LNCaP clone FGC (cell line): ENCODE data around the gene FXYD6.

Experiments
- DNase-seq: peaks from one replicate; pipeline ENCODE4 v3.0.0-alpha.2; 2011; ENCODE audit warnings: low read depth
- H3K4me3 ChIP-seq: 2 replicates; pipeline ENCODE4 v1.5.1; 2011; ENCODE audit warnings: mild to moderate bottlenecking, low read depth, low read length, control low read depth
- TF ChIP-seq, protein P1 (sequence below): IDR thresholded peaks from 2 replicates; pipeline ENCODE4 v1.5.1; 2012; ENCODE audit warnings: mild to moderate bottlenecking; ENCODE audit not compliant: control insufficient read depth, insufficient read depth; ENCODE audit errors: extremely low read depth

Gene FXYD6

DNA sequence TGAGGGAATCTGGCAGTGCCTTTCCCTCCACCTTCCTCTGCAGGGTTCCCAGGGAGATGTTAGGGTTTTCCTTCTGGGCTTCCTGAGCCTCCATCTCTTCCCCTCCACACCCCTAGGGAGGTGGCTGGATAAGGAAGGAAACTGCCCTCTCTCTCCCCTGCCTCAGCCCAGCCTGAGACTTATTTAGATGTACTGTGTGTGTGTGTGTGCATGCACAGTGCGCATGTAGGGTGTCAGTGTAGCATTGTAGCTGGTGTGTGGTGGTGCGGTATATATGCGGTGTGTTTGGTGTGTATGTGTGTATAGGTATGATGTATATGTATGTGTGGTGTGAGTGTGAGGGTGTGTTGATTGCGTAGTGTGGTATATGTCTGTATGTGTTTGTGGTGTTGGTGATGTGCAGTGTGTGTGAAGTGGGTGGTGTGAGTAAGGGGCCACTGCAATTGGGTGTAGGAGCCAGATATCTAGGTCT lies 1.5 kb downstream of the FXYD6 start:
- H3K4me3 ChIP-seq, result no peak overlapping the region
- DNase-seq, result no peak
- TF ChIP-seq, protein P1, sequence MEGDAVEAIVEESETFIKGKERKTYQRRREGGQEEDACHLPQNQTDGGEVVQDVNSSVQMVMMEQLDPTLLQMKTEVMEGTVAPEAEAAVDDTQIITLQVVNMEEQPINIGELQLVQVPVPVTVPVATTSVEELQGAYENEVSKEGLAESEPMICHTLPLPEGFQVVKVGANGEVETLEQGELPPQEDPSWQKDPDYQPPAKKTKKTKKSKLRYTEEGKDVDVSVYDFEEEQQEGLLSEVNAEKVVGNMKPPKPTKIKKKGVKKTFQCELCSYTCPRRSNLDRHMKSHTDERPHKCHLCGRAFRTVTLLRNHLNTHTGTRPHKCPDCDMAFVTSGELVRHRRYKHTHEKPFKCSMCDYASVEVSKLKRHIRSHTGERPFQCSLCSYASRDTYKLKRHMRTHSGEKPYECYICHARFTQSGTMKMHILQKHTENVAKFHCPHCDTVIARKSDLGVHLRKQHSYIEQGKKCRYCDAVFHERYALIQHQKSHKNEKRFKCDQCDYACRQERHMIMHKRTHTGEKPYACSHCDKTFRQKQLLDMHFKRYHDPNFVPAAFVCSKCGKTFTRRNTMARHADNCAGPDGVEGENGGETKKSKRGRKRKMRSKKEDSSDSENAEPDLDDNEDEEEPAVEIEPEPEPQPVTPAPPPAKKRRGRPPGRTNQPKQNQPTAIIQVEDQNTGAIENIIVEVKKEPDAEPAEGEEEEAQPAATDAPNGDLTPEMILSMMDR, result no peak

DNA sequence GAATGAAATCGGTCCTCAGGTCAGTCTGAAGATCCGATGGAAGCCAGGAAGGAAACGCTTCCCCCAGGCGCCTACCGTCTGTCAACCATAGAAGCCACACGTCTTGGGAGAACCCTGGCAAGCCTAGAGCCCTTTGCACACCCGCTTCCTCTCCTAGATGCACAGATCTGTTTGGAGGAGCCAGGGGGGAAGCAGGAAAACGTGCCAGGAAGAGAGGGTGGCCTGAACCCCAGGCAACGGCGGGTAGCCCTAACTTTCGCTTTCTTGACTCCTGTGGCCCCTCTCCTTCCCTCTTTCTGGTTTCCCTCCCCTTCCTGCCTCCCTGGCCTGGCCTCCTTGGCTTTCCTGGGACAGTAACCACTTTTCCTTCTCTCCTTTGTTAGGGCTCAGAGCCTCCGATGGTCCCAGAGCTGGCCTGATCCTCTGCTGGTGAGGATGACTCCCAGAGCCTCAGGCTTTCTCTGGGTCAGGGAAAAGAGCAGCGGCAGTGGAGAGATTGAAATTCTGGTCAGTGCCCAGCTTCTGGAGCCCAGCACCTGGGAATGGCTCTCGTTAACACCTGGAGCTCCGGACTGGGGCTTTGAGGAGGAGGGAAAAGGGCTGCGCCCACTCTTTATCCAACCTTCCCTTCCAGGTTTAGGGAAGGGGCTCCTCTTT lies 2.1 kb downstream of the FXYD6 start:
- no peak overlapping the region for H3K4me3 ChIP-seq
- TF ChIP-seq, protein P1, result no peak
- no peak for DNase-seq

DNA sequence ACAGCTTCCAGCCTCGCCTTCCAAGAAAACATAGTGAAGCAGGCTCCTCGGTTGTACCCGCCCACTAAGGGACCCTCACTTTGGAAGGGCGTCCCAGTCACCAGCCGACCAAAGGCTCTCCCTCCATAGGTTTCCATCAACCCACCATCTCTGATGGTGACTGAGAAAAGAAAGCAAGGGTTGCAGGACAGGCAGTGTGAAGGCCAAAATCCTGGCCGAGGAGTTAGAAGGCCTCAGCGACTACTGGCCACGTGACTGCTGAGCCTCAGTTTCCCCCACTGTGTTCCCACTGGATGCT lies 2.7 kb downstream of the FXYD6 start:
- TF ChIP-seq, protein P1, result no peak
- no peak overlapping the region for H3K4me3 ChIP-seq
- DNase-seq, result no peak

DNA sequence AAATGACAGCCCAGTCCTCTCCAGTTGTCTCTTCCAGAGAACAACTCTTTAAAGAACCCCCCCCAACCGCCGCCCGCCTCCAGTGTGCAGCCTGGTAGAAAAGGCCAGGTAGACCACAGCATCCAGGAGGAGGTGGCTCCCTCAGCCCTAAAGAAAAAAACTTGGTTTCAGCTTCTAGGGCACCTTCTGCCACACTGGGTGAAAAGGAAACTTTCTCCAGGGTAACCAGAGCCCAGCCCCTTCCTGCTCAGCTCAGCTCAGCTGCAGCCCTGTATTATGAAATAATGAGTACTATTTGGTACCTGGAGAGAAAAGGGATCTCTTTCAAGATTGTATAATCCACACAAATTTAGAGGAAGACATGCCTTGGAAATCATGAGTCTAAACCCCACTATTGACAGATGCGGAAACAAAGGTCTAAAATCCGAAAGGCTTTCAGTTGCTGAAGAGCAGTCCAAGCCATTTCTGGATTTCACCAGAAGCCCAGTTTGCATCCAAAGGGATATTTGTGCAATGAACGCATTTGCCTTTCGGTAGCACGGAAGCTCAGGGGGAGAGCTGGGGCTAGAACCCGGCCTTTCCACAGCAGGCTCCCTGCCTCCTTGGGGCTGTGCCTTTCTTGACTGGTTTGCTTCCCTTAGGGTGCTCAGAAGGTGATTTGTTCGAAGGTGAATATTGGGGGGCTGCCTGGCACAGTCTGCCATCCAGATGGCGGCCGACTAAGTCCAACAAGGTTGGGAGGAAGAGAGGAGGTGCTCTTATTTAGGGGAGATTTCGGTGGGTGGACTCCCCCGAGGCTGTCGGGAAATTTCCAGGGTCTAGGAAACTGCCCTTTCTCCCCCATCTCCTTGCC lies 3.3 kb downstream of the FXYD6 start:
- TF ChIP-seq, protein P1, result no peak
- H3K4me3 ChIP-seq, result no peak overlapping the region
- no peak for DNase-seq

DNA sequence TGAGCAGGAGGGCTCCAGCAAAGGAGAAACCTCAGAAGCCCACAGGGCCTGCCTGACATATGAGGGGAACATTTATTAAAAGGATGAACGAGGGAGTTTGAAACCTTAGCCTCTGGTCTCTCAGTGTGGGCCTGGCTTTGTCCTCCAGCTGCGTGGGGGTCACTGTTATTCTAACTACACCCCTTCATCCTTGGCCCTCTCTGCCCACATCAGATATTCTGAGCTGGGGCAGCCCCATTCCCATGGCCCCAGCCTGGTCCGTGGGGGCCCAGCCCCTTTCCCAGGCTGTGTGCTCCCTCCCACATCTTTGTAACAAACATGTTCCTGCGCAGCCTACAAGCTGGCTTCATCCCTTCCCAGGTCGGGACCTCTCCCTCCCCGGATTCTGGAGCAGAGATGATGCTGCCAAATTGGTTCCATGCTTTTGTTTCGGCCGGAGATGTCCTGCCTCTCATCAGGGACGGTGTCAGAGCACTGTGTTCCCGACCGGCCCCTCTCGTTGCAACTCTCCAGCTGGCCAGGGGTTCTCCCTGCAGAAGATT lies 4.0 kb downstream of the FXYD6 start:
- no peak overlapping the region for H3K4me3 ChIP-seq
- no peak for DNase-seq
- TF ChIP-seq, protein P1, result no peak

DNA sequence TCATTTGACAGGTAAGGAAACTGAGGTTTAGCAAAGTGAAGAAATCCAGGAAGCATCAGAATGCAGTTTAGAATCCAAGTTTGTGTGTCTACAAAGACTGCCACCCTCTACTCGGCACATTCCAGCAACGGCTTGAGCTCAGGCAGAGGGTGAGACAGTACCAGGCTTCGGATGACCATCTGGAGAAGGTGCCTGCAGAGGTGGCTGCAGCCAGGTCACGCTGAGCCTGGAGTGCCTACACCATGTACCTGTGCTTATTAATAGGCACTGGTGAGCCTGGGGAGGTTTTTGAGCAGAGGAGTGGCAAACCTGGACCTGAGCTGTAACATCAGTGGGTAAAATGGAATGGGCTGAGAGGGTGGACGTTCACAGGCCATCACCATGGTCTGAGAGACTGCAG lies 4.7 kb downstream of the FXYD6 start:
- DNase-seq, result no peak
- no peak overlapping the region for H3K4me3 ChIP-seq
- TF ChIP-seq, protein P1, result no peak
